ENCODE measurements around the gene ACTL10. TPM values are rescaled to one million over a fixed set of nuclear protein-coding genes. Genes with fewer than 3 reads are reported as not detected.

ACTL10 gene
- total and polyA plus RNA-seq, 2 of the 13 experiments (the other 11 are each of a cell fraction or from before 2014, with no cell fraction given), result not detected

GRCh38 chr20:33664085-33664761 lies 2.5 kb upstream of the ACTL10 start (continued):
- TF ChIP-seq SPEN (CRISPR knock-in tag; IDR thresholded peaks at IDR 0.05; ENCODE audit: low read depth) (no peak), ZNF281 (CRISPR knock-in tag; IDR thresholded peaks at IDR 0.05; ENCODE audit: borderline replicate concordance) (no peak), MZF1 (CRISPR knock-in tag; IDR thresholded peaks at IDR 0.05; ENCODE audit: borderline replicate concordance) (0 out of 2 replicates have a peak, but pooled peaks have one; percentile 15), ZC3H4 (CRISPR knock-in tag; IDR thresholded peaks at IDR 0.05; ENCODE audit: borderline replicate concordance) (no peak), KDM4B (CRISPR knock-in tag; IDR thresholded peaks at IDR 0.05) (no peak), TP53 (CRISPR knock-in tag; conservative IDR thresholded peaks at IDR 0.05) (no peak), ZBTB7B (CRISPR knock-in tag; IDR thresholded peaks at IDR 0.05) (no peak), MATR3 (CRISPR knock-in tag; IDR thresholded peaks at IDR 0.05) (no peak), ZNF513 (CRISPR knock-in tag; conservative IDR thresholded peaks at IDR 0.05) (0 out of 2 replicates have a peak, but pooled peaks have one; percentile 97), ZNF850 (CRISPR knock-in tag; conservative IDR thresholded peaks at IDR 0.05) (no peak), ZNF30 (CRISPR knock-in tag; IDR thresholded peaks at IDR 0.05) (peak; percentile 82; the same call in 1 of the 2 replicates), NR3C1 (CRISPR knock-in tag; IDR thresholded peaks at IDR 0.05) (0 out of 2 replicates have a peak, but pooled peaks have one; percentile 35), ZNF430 (CRISPR knock-in tag; IDR thresholded peaks at IDR 0.05) (0 out of 2 replicates have a peak, but pooled peaks have one; percentile 6), STAG1 (CRISPR knock-in tag; IDR thresholded peaks at IDR 0.05) (no peak), SRY (CRISPR knock-in tag; IDR thresholded peaks at IDR 0.05) (no peak), SP2 (CRISPR knock-in tag; IDR thresholded peaks at IDR 0.05) (no peak), ZNF737 (CRISPR knock-in tag; IDR thresholded peaks at IDR 0.05; ENCODE audit: borderline replicate concordance) (no peak; the same call in 1 of the 2 replicates), ZBTB8A (CRISPR knock-in tag; IDR thresholded peaks at IDR 0.05; ENCODE audit: borderline replicate concordance, low read depth) (no peak), KLF16 (CRISPR knock-in tag; IDR thresholded peaks at IDR 0.05) (0 out of 4 replicates have a peak, but pooled peaks of 1 of the 2 experiments have one; percentile 13), LCORL (IDR thresholded peaks at IDR 0.05) (no peak), LCORL (CRISPR knock-in tag; IDR thresholded peaks at IDR 0.05) (peak; percentile 70; the same call in 1 of the 2 replicates), ZFP37 (CRISPR knock-in tag; IDR thresholded peaks at IDR 0.05; ENCODE audit: borderline replicate concordance) (0 out of 2 replicates have a peak, but pooled peaks have one; percentile 34), SKI (IDR thresholded peaks at IDR 0.05; ENCODE audit: partially characterized antibody) (no peak)
- TF ChIP-seq, protein P1, sequence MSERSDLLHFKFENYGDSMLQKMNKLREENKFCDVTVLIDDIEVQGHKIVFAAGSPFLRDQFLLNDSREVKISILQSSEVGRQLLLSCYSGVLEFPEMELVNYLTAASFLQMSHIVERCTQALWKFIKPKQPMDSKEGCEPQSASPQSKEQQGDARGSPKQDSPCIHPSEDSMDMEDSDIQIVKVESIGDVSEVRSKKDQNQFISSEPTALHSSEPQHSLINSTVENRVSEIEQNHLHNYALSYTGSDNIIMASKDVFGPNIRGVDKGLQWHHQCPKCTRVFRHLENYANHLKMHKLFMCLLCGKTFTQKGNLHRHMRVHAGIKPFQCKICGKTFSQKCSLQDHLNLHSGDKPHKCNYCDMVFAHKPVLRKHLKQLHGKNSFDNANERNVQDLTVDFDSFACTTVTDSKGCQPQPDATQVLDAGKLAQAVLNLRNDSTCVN (CRISPR knock-in tag; IDR thresholded peaks at IDR 0.05; ENCODE audit: borderline replicate concordance), result no peak
- TF ChIP-seq, protein P2, sequence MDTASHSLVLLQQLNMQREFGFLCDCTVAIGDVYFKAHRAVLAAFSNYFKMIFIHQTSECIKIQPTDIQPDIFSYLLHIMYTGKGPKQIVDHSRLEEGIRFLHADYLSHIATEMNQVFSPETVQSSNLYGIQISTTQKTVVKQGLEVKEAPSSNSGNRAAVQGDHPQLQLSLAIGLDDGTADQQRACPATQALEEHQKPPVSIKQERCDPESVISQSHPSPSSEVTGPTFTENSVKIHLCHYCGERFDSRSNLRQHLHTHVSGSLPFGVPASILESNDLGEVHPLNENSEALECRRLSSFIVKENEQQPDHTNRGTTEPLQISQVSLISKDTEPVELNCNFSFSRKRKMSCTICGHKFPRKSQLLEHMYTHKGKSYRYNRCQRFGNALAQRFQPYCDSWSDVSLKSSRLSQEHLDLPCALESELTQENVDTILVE (CRISPR knock-in tag; IDR thresholded peaks at IDR 0.05), result no peak
